ENCODE measurements around the gene C19orf44.

GRCh38 chr19:16566161-16566560, 70.0 kb downstream of the C19orf44 start:
- TF ChIP-seq CTCF (IDR thresholded peaks at IDR 0.05; ENCODE audit: low read depth, low read length, poor library complexity, severe bottlenecking) (no peak), EZH2phosphoT487 (IDR thresholded peaks at IDR 0.05; ENCODE audit: borderline replicate concordance, low read length) (no peak)

All from DOHH2 (cell line).